NT2/D1 (cell line): ENCODE measurements around the gene COLEC11.

Experiments used
- DNase-seq: peaks from one replicate; pipeline ENCODE4 v3.0.0-alpha.2; 2011; ENCODE audit warnings: low read depth, low spot score
- H3K27me3 ChIP-seq: 2 replicates; pipeline ENCODE4 v1.6.0; 2011; ENCODE audit warnings: mild to moderate bottlenecking; ENCODE audit not compliant: insufficient read length, insufficient read depth
- H3K36me3 ChIP-seq: 2 replicates; pipeline ENCODE4 v1.6.1; 2011; ENCODE audit warnings: mild to moderate bottlenecking, low read length, mixed read lengths; ENCODE audit not compliant: insufficient read depth, insufficient read length
- H3K4me1 ChIP-seq: 2 replicates; pipeline ENCODE4 v1.5.1; 2011; ENCODE audit not compliant: insufficient read depth, insufficient read length
- H3K4me3 ChIP-seq: 2 replicates; pipeline ENCODE4 v1.5.1; 2011; ENCODE audit warnings: low read depth; ENCODE audit not compliant: insufficient read length
- H3K9ac ChIP-seq: 2 replicates; pipeline ENCODE4 v1.6.0; 2011; ENCODE audit warnings: low read depth; ENCODE audit not compliant: insufficient read length
- H3K9me3 ChIP-seq: 2 replicates; pipeline ENCODE4 v1.5.1; 2011; ENCODE audit warnings: mild to moderate bottlenecking, low read length; ENCODE audit not compliant: insufficient read depth
- SUZ12 ChIP-seq: IDR thresholded peaks from 2 replicates; pipeline ENCODE4 v1.6.1; 2011; ENCODE audit not compliant: insufficient read length, insufficient read depth; ENCODE audit errors: extremely low read depth
- YY1 ChIP-seq: IDR thresholded peaks from 2 replicates; pipeline ENCODE4 v1.6.1; 2011; ENCODE audit not compliant: insufficient read length, insufficient read depth
- ZNF274 ChIP-seq: IDR thresholded peaks from 2 replicates; pipeline ENCODE4 v1.6.1; 2011; ENCODE audit warnings: mild to moderate bottlenecking, low read depth, low read length

The COLEC11 gene

GRCh38 chr2:3578987-3579386 is 15.9 kb upstream of the COLEC11 start:
- H3K36me3 ChIP-seq = peaks cover 62% of the 10 kb centered on the region
- H3K4me3 ChIP-seq = no peak overlapping the region
- H3K27me3 ChIP-seq = no peaks in the 10 kb centered on the region
- H3K9me3 ChIP-seq = no peaks in the 10 kb centered on the region
- TF ChIP-seq ZNF274 (no peak), SUZ12 (no peak), YY1 (no peak)
- H3K4me1 ChIP-seq = peaks cover 3% of the 10 kb centered on the region
- no peak for DNase-seq
- no peak overlapping the region for H3K9ac ChIP-seq

GRCh38 chr2:3580449-3580848 is 14.5 kb upstream of the COLEC11 start:
- H3K36me3 ChIP-seq = peaks cover 70% of the 10 kb centered on the region
- DNase-seq = no peak
- H3K4me3 ChIP-seq = no peak overlapping the region
- no peak overlapping the region for H3K9ac ChIP-seq
- no peaks in the 10 kb centered on the region for H3K27me3 ChIP-seq
- no peaks in the 10 kb centered on the region for H3K9me3 ChIP-seq
- TF ChIP-seq SUZ12 (no peak), YY1 (no peak), ZNF274 (no peak)
- H3K4me1 ChIP-seq = peaks cover 3% of the 10 kb centered on the region

- DNase-seq = no peak
- Histone ChIP-seq H3K4me1 (peaks cover 3% of the 10 kb centered on the region), H3K4me3 (no peak overlapping the region), H3K9me3 (no peaks in the 10 kb centered on the region), H3K9ac (no peak overlapping the region), H3K36me3 (peaks cover 58% of the 10 kb centered on the region), H3K27me3 (no peaks in the 10 kb centered on the region)
- TF ChIP-seq ZNF274 = no peak
- no peak for TF ChIP-seq SUZ12
- TF ChIP-seq YY1 = no peak
Observed at GRCh38 chr2:3581367-3582262, 13.3 kb upstream of the COLEC11 start.

GRCh38 chr2:3584076-3584475 is 10.8 kb upstream of the COLEC11 start:
- Histone ChIP-seq H3K9me3 (no peaks in the 10 kb centered on the region), H3K27me3 (no peaks in the 10 kb centered on the region), H3K9ac (no peak overlapping the region), H3K4me3 (no peak overlapping the region), H3K4me1 (peaks cover 3% of the 10 kb centered on the region), H3K36me3 (peaks cover 39% of the 10 kb centered on the region)
- DNase-seq = no peak
- TF ChIP-seq YY1 = no peak
- no peak for TF ChIP-seq ZNF274
- no peak for TF ChIP-seq SUZ12

- no peaks in the 10 kb centered on the region for H3K9me3 ChIP-seq
Observed at GRCh38 chr2:3584608-3585260, 10.2 kb upstream of the COLEC11 start.

GRCh38 chr2:3585261-3586109 is 9.4 kb upstream of the COLEC11 start:
- Histone ChIP-seq H3K9ac (no peak overlapping the region), H3K9me3 (no peaks in the 10 kb centered on the region), H3K4me1 (peaks cover 3% of the 10 kb centered on the region), H3K27me3 (no peaks in the 10 kb centered on the region), H3K36me3 (peaks cover 25% of the 10 kb centered on the region), H3K4me3 (no peak overlapping the region)
- no peak for DNase-seq
- no peak for TF ChIP-seq SUZ12
- no peak for TF ChIP-seq ZNF274

More at GRCh38 chr2:3584608-3585260, 10.2 kb upstream of the COLEC11 start:
- Histone ChIP-seq H3K9ac (no peak overlapping the region), H3K4me3 (no peak overlapping the region), H3K27me3 (no peaks in the 10 kb centered on the region), H3K36me3 (peaks cover 33% of the 10 kb centered on the region), H3K4me1 (peaks cover 3% of the 10 kb centered on the region)
- DNase-seq = no peak
- no peak for TF ChIP-seq YY1
- no peak for TF ChIP-seq ZNF274
- no peak for TF ChIP-seq SUZ12
